ENCODE measurements around the gene TMEM184A.

TMEM184A gene

DNA sequence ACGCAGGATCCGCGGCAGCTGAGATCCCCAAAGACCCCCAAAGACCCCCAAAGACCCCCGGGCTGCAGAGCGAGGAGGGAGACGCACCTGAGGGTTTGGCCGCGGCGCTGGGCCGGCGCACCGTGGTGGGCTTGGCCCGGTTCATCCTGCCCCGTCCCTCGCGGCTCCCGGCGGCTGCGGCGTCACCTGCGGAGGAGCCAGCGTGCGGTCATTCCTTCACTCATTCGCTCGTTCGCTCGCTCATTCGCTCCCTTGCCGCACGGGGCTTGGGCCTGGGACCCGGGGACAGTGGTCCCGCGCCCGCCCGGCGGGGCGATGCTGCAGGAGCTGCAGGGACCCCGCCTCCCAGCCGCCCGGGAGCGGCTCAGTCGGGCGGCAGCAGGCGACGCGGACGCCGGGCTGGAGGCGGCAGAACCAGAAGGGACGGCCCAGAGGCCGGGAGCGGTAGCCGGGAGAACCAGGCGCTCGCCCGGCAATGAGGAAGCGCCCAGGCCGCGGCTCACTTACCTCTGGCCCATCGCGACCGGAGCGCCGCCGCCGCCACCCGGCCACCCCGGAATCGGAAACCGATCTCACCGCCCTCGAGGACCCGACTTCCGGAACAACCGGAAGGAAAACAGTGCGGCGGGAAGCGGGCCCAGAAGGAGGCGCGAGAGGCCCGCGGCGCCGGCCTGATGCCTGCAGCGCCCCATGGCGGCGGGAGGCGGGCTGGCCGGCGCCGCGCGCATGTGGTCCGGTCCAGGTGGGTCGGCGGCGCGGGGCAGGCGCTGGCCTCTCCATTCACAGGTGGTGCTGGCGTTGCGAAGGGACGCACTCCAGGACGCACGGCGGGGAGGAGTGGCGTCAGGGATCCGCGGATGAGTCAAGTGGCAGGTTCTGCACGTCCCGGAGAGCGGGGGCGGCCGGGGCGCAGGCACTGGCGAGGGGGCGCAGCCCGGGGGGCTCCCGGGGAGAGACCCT lies 51.9 kb downstream of the TMEM184A start, which contains the start of gene INTS1:
INTS1 (minus strand) TSS at position 574 of the 960 bp plus-strand sequence; CDS start at position 145, 429 bp downstream.
- DNase-seq (ENCODE audit: low read depth), result peak; percentile 95
- peak within 1 kb of the TSS; percentile 87 for H3K4me3 ChIP-seq (ENCODE audit: low read length)
- TF ChIP-seq CTCF (IDR thresholded peaks at IDR 0.05; ENCODE audit: insufficient read depth, low read depth, low read length, missing control alignments), result peak; percentile 50

GRCh38 chr7:1503390-1503789 lies 52.6 kb downstream of the TMEM184A start:
- no peak for TF ChIP-seq CTCF (IDR thresholded peaks at IDR 0.05; ENCODE audit: insufficient read depth, low read depth, low read length, missing control alignments)
- peak overlapping the region; percentile 87 for H3K4me3 ChIP-seq (ENCODE audit: low read length)
- no peak for DNase-seq (ENCODE audit: low read depth)

DNA sequence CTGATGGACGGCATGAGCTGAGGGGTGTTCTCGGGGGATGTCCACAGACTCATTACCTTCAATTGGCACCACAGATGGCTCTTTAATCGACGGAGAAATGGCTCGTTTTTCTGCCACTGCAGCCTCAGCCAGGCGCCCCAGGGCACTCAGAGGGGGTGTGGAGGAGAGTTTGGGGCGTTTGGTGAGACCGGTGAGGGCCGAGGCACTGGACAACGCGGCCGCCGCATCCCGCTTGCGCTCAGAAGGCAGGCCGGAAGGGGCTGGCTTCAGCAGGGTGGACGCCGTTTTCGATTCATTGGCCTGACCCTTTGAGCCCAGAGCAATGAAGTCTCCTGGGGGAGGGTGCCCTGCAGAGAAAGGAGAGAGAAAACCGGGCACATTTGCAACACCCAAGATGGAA lies 53.2 kb downstream of the TMEM184A start:
- no peak for TF ChIP-seq CTCF (IDR thresholded peaks at IDR 0.05; ENCODE audit: insufficient read depth, low read depth, low read length, missing control alignments)

DNA sequence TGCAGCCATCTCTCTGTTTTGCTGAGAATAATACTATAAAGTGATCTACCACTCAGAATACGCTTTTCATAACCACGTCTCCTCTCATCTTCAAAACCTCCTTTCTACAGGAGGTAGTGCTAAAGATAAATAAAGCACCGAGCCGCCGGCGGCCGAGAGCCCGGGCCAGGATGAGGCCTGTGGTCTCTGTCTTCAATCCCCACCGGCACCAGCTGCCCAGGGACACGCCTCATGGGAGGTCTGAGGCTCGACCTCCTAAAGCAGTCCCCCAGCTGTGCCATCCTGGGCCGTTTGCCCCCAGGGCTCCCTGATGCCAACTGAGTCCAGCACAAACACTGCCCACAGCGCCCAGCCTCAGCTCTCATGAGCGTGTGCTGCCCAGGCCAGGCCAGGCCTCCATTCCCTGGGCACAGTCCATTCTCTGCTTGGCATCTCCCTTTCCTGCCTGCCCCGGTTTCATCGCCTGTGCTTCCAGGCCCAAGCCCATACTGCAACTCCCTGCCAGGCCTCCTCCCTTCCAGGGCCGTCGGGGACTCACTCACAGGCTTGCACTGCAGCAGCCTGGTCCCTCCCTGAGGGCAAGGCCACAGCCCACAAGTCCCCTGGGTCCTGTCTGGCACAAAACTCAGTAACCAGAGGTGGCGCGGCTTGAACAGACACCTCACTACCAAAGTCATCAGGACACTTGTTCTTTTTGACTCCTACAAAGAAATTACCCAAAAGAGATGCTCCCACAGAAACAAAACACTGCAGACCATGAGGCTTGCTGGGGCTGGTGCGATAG lies 54.3 kb downstream of the TMEM184A start:
- H3K4me3 ChIP-seq (ENCODE audit: low read length), result no peak overlapping the region

More for the DNA sequence above, 53.2 kb downstream of the TMEM184A start:
- DNase-seq (ENCODE audit: low read depth), result no peak
- H3K4me3 ChIP-seq (ENCODE audit: low read length), result peak overlapping the region; percentile 87

GRCh38 chr7:1500064-1500807 lies 55.8 kb downstream of the TMEM184A start:
- no peak for DNase-seq (ENCODE audit: low read depth)
- H3K4me3 ChIP-seq (ENCODE audit: low read length), result no peak overlapping the region
- TF ChIP-seq CTCF (IDR thresholded peaks at IDR 0.05; ENCODE audit: insufficient read depth, low read depth, low read length, missing control alignments), result no peak

More for the DNA sequence above, 54.3 kb downstream of the TMEM184A start:
- TF ChIP-seq CTCF (IDR thresholded peaks at IDR 0.05; ENCODE audit: insufficient read depth, low read depth, low read length, missing control alignments), result no peak
- no peak for DNase-seq (ENCODE audit: low read depth)

- TF ChIP-seq CTCF (IDR thresholded peaks at IDR 0.05; ENCODE audit: insufficient read depth, low read depth, low read length, missing control alignments), result no peak
- no peak for DNase-seq (ENCODE audit: low read depth)
- no peak overlapping the region for H3K4me3 ChIP-seq (ENCODE audit: low read length)
These were observed 56.5 kb downstream of the TMEM184A start for GRCh38 chr7:1499367-1500029.
